GM10847 (cell line): ENCODE measurements around the gene CSAD.

Source experiments
- POLR2A ChIP-seq: IDR thresholded peaks from 2 replicates; pipeline ENCODE4 v1.6.1; 2011; ENCODE audit not compliant: insufficient read length; ENCODE audit errors: extremely low read depth

CSAD gene

DNA sequence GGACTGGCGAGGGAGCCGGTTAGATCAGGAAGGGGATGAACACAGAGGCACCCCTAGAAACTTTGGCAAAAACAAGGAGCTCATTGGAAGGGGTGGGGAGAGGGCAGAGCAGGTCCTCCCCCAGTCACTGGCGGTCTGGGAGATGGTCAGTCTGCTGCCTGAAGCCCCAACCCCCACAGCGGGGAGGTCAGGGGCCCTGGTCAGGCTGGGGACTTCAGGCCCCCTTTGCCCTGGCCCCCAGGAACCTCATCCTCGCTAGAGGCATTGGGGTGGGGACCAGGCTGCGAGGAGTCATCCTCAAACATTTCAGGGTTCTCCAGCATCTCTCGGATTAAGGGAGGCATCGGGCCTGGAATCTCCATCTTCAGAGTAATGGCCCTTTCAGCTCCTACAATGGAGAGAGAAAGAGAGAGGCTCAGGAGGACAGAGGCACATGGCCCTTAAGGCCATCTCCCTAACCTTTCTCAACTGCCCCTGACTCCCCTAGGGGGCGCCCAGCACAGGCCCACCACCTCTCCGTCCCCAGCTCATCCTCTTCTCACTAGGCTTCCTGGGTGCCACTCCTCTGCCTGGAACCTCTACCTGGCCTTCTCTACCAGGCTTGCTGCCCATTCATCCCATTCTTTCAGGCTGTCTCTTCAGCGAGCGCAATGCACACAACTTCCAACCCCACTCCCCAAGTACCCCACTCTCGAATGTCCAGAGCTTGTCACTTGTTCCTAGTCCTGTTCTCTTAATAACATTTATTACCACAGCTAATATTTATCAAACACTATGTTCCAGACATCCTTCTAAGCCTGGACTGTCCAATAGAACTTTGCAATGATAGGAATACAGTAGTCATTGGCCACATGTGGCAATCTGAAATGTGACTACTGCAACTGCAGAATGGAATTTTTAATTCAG, 31.0 kb upstream of the CSAD start:
- no peak for TF ChIP-seq POLR2A

DNA sequence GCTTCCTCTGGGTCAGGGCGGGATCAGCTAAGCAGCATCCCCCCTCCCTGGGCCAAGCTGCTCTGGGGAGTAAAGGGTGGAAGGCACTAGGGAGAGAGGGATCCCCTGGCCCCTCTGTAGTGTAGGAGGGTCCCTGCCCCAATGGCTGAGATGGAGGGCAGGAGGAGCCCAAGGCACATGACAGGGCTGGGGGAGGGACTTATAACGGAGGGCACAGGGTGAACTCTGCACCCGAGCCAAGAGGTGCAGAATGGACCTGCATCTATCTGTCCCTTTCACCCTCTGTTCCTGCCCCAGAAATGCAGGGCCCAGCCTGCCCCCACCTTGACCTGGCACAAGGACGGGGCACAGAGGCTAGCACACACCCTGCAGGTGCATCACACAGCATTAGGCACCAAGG, 30.1 kb upstream of the CSAD start:
- no peak for TF ChIP-seq POLR2A

DNA sequence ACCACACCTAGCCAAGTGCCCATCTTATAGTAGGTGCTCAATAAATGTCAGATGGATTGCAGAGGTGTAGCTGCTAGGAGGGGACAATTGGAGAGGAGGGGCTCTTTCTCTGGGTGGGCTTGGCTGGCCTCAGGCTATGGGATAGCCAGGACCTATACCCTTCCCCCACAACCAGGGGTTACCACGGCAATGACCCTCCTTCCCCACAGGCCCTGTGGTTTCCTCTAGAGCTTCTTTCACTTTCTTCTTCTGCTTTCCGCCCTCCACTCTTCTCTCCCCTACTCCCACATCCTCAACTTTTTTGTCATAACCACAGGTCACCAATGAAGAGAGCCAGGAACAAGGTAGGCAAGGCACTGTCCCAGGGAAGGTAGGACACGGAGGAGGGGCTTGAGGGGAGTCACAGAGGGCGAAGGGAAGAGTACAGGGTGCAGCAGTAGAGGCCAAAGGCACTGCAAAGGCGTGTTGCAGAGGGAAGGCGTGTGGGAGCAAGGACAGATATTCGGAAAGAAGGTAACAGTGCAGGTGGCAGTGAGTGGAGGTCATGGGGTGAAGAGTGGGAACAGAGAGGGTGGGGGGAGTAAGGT, 28.2 kb upstream of the CSAD start:
- peak; percentile 38 for TF ChIP-seq POLR2A

DNA sequence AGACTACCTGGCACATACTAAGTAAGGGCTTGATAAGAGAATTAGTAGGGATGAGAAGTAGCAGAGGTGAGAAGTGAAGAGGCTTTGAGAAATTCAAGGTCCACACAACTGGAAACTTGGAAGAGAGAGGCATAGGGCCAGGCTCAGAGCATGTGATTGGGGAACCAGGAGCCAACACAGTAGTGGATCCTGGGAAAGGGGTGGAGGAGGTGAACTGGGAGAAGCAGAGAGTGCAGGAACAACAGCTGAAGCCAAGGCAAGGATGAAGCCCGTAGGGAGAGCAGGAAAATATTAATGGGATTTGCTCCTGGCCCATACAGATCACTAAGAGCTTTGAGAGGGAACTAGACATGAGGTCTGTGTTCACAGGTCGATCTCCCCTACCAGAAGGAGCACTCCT, 27.7 kb upstream of the CSAD start:
- no peak for TF ChIP-seq POLR2A

DNA sequence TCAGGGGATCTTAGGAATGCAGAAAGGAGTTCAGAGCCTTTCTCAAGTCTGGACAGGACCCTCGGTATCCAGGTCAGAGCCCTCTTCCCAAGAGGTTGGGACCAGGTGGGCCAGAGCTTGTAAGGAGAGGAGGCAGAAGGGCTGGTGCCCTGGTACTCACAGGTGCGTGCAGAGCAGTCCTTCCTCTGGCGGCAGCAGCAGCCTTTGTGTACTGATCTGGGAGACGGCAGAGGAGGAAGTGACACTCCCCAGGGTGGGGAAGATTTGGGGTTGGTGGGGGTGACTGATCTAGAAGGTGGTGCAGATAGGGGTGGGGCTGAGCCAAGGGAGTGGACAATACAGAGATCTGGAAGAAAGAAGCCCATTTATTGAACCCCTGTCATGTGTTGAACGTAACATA, 26.3 kb upstream of the CSAD start, which contains the start of gene ITGB7:
ITGB7 (minus strand) TSS at position 210 of the 400 bp plus-strand sequence. CDS start 6,808 bp downstream, outside the sequence.
- peak; percentile 93 for TF ChIP-seq POLR2A

DNA sequence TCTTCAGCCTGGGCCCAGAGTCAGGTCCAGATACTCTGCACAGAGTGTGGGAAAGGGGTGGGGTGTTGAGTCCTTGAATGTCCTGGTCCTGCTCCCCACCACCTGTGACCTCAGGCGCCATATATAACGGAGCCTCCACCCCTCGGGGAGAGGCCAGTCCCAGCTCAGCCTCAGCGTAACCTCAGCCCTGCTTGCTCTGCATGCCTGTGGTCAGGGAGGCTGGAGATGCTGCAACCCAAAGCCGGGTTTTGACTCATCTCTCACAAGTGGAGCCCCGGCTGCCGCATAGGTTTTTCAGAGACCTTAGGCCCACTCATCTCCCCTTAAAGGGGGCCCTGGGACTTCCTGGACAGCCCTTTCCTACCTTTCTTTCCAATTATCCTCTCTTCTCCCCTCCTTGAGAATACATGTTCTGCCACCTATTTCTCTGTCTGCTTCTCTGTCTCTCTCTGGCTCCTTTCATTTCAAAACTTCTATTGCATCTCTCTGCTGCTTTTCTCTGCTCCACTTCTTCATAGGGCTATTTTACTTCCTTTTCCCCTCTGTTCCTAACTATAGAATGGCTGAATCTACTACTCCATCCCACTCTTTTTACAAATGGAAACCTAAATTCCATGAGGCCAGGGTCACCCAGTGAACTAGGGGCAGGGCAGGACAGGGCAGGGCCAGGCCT, 25.2 kb upstream of the CSAD start:
- TF ChIP-seq POLR2A: peak; percentile 51

DNA sequence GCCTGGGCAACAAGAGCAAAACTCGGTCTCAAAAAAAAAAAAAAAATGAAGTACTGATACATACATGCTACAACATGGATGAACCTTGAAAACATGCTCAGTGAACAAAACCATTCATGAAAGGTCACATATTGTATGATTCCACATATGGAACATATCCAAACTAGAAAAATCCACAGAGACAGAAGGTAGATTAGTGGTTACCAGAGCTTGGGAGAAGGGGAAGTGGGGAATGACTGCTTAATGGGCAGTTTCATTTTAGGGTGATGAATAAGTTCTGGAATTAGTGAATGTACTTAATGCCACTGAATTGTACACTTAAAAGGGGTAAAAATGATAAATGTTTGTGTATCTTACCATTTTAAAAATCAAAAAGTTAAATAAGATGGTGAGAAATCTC, 23.6 kb upstream of the CSAD start:
- TF ChIP-seq POLR2A: no peak

DNA sequence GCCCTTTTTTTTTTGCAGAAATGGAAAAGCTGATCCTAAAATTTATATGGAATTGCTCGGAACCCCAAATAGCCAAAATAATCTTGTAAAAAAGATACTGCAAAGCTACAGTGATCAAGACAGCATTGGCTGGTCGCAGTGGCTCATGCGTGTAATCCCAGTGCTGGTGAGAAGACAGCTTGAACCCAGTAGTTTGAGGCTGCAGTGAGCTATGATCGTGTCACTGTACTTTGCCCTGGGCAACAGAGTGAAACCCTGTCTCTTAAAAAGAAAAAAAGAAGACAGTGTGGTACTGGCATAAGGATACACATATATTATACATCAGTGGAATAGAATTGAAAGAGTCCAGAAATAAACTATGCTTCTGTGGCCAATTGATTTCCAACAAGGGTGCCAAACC, 20.9 kb upstream of the CSAD start:
- no peak for TF ChIP-seq POLR2A

DNA sequence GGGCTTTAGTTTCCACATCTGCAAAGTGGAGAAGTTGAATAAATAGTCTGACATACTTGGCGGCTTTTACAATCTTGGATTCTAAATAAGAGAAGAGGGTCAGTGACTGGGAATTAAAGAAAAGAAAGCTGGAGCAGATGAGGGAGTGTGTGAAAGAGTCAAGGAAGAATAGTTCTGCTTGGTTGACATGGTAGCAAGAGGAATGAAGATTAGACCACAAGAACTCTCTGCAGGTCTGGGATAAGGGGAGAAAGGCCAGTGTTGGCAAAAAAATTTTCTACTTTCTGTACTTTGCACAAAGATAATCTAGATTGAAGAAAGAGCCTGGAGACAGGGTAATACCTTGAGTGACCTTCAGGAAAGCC, 20.4 kb upstream of the CSAD start:
- TF ChIP-seq POLR2A: no peak

DNA sequence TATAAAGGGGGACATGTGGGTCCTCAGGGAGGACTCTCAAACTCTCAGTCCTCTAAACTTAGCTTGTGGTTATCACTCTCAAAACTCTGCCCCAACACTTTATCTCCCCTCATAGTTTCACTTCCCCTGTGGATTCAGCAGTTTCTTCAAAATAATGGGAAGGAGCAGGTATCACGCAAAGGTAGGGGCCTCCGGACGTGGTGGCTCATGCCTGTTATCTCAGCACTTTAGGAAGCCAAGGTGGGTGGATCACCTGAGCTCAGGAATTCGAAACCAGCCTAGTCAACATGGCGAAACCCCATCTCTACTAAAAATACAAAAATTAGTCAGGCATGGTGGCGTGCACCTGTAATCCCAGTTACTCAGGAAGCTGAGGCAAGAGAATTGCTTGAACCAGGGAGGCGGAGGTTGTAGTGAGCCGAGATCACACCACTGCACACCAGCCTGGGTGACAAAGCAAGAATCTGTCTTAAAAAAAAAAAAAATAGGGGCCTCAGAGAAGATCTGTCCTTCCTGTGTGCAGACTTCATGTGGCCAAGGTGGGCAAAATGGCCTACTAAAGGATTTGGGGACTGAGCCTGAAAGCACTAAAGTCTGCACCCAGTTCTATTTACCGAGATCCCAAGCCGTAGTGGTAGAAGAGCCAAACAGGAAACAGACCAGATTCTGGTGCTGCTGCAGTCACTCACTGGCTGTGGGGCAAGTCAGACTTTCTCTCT, 19.9 kb upstream of the CSAD start:
- no peak for TF ChIP-seq POLR2A

DNA sequence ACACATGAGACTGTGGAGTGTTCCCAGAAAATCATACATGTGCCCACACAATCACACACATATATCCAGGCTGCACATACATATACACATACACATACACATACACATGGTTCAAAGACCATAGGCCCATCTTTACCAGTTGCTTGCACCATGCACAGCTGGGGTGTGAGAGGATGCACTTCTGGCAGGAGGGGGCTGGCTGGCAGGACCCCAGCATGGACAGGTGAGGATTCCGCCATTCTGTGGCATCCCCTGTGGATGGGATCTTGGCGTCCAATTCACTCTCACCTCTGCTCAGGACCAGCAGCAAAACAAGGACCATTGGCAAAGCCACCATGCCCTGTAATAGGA, 19.4 kb upstream of the CSAD start:
- TF ChIP-seq POLR2A: no peak

DNA sequence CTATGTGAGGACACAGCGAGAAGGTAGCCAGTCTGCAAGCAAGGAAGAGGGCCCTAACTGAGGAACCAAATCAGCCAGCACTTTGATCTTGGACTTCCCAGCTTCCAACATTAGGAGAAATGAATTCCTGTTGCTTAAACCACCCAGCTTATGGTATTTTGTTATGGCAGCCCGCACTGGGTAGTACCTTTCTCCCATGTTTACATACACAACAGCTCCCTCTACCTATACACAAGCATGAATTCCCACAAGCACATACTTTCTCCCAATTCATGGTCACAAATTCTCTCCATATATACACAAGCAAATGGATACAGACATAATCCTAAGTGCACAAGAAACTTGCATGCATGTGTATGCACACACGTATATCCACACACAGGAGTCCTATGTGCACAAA, 19.0 kb upstream of the CSAD start:
- TF ChIP-seq POLR2A: no peak

DNA sequence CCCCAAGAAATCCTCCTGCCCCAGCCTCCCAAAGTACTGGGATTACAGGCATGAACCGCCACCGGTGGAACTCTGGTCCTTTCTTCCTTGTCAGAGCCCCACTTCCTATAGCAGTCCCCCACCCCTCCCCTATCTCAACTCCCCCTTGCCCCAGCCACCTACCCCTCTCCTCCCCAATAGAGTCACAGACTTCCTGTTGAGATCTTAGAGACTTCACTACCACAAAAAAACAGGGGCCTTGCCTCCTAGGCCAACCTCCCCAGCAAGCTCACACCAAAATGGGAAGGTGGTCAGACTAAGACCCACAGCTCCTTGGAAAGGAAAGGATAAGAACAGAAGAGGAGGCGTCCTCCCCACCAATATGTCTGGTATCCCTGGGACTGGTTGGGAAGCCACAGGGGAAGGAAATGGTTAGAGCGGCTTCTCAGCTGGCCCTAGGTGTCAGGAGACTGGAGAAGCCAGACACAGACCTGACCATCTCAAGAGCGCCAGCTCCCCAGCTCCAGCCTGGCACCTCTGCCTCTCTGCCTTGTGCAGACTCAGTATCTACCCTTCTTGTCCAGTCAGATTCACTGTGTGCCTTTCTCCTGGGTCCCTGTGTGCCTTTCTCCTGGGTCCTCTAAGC, 17.9 kb upstream of the CSAD start:
- no peak for TF ChIP-seq POLR2A

DNA sequence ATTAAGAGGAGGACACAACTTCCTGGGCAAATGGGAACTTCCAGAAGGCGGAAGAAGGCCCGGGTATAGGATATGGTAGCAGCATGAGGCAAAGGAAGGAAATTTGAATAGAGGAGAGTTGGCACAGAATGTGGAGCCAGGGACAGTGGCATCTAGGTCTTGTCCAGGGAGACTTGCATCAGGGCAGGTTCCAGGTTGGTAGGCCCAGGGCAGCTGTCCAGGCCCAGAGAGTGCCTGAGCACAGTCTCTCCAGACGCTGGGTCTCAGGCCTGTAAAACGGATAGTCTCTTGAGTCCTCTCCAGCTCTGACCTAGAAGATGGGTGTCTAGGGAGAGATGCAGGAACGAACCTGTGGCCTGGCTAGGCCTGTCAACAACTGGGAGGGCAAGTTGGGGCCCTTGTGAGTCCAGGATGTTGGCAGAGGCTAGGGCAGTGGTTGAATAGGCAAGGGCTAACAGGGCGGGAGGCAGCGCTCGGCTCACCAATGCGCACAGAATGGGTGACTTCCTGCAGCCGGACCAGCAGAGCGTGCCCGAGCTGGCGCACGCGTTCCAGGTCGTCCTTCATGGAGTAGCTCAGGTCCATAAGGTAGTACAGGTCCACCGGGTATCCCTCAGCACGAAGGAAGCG, 16.4 kb upstream of the CSAD start:
- TF ChIP-seq POLR2A: no peak

DNA sequence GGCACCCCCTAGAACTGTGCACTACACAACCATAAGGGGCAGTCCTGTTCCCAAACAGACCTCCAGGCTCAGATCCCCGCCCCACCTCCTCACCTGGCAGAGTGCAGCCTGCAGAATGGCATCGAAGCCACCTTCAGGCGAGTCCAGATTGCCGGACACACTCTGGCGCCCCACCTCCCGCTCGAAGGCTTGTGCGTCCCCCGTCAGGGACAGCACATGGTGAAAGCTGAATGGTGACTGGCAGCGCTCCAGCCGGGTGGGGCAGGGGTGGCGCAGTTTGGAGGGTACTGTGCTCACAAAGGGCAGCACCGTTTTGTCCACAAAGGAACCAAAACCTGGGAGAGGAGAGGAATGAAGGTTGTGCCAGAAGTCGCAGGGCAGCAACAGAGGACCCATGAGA, 15.8 kb upstream of the CSAD start:
- no peak for TF ChIP-seq POLR2A
